ENCODE results near the gene CIB4.

Gene CIB4

DNA sequence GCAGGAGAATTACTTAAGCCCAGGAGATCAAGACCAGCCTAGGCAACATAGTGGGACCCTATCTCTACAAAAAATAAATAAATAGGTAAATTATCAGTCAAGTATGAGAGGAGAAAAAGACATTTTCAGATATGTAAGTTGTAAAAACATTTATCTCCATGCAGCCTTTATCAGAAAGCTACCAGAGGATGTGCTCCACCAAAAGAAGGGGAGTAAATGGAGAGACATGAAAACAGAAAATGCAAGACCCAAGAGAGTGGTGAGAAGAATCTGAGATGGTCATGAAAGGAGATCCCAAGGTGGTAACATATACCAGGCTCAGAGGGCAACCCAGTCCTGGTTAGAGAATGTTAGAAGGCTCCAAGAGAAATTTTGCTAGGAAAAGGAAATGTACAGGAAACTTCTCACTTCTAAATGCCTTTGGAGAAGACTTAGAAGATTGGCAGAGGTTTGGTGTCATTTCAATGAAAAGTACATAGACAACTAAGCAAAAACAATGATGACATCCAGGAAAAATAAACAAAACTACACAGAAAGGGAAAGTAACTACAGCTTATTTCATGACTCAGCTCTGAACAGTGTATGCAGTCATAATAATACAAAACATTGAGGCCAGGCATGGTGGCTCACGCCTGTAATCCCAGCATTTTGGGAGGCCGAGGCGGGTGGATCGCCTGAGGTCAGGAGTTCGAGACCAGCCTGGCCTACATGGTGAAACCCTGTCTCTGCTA lies 19.5 kb downstream of the CIB4 start:
- DNase-seq (ENCODE audit: low read depth): no peak

DNA sequence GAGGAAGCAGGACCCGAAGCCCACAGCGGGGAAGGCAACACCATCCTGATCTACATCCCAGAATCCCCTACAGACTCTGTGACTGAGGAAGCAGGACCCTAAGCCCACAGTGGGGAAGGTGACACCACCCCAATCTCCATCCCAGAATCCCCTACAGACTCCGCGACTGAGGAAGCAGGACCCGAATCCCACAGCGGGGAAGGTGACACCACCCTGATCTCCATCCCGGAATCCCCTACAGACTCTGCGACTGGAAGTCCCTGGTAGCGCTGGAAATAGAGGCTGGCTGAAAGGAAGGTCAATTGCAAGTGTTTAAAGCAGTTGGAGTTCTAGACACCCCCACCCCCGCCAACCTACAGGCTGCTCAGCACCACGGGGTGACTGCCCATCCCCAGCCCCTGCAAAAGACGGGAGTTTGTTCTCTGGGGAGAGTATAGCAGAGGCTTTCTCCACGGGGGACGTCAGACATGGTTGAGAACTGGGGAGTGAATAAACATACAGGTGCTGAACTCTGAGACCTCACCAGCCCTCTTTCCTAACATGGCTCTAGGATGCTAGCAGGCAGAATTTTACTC lies 21.0 kb downstream of the CIB4 start:
- no peak for DNase-seq (ENCODE audit: low read depth)

DNA sequence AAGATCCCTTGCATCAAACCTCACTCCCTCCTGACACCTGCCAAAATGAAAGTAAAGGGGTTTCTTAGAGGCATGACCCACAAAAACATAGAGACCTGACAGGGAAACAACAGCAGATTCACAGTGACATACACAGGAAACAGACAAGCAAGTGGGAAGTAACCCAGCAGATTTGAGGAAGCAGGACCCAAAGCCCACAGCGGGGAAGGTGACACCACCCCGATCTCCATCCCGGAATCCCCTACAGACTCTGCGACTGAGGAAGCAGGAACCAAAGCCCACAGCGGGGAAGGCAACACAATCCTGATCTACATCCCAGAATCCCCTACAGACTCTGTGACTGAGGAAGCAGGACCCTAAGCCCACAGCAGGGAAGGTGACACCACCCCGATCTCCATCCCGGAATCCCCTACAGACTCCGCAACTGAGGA lies 21.6 kb downstream of the CIB4 start:
- DNase-seq (ENCODE audit: low read depth): no peak

DNA sequence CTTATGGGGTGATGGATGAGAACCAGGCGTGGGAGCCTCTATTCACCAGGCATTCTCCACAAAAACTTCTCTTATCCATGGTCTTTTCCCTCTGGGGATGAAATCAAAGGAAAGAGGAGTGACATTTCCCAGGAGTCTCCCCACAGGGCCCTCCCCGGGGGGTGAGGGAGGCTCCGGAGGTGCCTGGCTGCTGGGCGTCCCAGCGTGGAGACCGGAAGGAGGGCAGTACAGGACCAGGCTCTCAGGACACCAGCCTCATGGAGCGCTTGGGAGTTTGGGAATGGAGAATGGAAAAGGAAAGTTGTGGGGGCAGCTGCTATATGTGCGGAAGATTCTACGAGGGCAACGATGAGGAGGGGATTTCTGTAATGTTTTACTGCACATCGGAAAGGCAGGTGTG lies 22.1 kb downstream of the CIB4 start:
- no peak for DNase-seq (ENCODE audit: low read depth)

DNA sequence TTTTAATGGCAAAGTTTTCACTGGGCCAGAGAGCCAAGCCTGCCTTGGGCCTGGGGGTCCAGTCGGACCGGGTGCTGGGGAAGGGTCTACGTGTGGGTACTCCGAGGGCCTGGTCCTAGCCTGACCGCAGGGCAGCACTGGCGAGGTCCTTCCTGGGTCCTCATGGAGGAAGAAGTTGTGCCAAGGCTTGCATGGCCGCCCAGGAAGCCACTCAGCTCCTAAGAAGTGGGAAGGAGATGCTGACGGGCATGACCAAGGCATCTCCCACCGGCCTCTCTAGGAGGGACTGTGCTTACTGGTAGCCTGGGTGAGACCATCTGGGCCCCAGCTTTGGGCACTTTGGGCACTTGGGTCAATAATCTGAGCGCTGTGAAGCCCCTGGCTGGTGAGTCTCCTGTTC lies 22.6 kb downstream of the CIB4 start:
- no peak for DNase-seq (ENCODE audit: low read depth)

DNA sequence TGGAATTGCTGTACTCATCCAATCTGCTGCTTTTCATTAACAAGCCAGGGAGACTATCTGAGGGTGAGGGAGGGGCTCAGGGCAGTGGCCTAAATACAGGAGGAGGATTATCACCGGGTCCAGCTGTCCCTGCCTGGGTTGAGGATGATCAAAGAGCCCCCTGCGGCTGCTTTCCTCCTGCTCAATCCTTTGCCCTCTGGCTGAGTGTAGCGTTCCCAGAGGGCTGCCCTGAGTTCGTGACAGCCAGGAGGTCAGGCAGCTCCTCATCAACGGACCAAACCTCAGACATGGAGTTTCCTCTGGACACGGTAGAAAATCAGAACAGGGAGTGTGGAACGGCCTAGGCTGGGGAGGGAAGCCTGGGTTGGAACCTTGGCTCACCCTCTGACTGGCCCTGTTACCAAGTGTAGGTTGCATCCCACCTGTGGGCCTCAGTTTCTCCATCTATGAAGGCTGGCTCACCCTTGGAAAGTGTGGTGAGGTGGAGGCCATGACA lies 23.5 kb downstream of the CIB4 start:
- no peak for DNase-seq (ENCODE audit: low read depth)

DNA sequence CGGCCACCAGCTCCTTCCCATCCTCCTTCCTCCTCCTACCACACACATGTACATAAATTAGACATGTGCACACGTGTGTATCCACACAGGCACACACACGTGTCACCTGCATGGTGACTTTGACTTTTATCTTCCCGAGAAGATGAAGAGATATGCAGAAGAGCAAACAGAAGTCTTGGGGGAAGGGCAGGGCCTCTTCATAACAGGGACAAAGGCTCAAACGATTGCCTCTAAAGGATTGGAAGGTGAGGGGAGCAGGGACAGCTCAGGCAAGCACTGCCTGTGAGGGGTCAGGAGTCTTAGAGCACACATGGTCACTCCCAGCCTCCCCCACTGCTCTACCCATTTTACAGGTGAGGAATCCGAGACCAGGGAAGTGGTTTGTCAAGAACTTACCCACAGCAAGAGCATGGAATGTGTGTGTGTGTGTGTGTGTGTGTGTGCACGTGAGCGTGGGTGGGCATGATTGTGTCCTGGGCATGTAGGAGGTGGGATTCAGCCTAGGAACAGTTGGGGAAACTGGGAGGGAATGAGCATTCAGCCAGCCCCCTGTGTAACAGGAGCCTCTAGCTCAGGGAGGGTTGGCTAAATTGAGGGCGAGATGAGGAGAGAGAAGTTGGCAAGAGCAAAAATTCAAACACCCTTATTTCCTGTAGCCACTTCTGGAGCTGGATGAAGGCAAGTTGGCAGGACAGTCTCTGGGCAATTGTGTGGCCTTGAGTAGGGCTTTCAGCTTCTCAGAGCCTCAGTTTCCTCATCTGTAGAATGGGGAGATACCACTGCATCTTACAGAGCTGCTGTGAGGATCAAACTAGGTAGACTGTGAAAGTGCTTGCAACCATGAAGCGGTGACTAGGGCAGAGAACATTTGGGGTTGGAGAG lies 24.2 kb downstream of the CIB4 start:
- DNase-seq (ENCODE audit: low read depth): no peak

DNA sequence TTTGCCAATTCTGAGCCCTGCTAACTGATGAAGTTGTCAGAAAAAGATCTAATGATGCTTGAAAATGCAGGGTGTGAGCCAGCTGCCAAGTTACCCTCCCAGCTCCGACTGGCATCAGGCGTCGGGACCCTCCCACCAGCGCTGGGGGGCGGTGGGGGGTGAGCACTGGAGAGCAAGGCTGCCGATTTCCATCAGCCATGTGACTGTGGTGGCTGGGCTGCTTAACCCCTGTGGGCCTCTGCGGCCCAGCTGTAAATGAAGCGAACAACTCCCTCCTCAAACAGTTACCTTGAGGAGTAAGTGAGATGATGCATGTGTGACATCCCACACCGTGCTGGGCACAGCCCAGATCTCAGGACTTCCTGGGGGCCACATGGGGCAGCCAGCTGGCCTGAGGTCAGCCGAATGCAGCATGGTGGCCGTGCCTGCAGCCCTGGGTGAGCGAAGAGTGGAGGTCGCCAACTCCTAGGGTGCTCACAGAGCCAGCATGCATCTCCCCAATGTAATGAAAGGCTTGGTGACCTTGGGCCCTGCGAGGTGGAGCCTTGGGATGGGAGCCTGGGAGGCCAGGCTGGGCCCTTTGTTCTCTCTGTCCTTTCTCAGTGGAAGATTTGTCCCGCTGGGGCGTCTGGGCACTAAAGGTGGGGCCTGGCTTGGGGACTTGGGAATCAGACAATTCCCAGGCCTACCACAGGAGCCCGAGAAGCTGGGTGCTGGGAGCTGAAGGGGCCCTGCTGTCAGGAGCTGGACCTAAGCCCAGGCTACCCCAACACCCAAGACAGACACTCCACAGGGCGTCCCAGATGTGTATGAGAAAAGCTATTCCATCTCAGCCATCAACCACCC lies 25.1 kb downstream of the CIB4 start:
- no peak for DNase-seq (ENCODE audit: low read depth)

DNA sequence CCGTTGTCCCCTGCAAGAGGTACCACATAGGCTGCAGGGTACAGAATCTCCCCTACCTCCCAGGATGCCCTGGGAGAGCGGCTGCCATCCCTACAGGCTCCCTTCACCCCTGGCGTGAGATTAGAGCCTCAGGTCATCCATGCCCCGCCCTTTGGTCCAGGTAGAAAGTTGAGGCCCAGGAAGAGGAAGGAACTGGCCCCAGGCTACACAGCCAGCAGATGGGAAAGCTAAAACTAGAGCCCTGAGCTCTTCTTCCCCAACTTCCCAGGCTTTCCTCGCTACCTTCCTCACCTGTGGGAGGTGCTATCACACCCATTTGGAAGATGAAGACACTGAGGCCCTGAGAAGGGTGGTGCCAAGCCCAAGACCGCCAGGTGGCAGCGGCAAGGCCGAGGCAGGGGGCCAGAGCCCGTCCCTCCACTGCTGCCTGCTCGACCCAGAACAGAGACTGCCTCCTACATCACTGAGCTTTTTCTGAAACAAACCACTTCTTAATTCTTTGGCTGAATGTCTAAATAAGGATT lies 25.8 kb downstream of the CIB4 start:
- no peak for DNase-seq (ENCODE audit: low read depth)

DNA sequence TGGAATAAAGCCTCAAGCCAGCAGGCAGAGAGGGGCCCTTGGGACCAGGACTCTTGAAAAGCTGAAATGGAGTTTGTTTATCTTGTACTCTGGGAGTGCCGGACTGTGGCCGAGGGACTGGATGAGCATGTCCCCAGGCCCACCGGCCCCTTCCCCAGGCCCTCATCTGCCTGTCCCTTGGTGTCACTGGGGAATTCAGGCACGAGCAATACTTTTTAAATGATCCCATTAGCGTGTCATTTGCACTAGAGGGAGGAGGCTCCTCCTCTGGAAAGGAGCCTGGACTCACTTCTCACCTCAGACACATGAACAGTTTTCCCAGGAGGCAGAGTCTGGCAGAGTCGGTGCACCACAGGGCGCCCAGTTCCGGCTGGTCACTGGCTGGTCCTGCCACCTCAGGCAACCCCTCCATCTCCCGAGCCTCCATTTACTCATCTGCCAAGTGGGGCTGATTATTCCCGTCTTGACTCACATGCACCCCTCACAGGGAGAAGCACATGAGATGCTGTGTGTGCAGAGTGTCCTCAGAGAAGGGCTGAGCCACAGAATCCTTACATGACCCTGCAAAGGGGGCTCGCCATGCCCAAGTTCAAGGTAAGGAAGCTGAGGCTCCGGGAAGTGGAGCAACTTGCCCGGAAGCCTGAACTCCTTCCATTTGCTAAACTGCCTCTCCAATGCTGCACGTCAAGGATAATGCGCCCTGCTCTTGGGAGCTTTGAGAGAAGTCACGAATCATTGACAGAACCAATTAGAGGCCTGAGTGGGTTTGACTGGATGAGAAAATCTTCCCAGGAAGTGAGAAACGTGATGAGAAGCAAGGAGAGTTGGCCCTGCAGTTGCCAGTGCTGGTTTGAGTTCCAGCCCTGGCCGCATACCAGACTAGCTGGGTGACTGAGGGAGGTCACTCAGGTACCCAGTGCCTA lies 26.7 kb downstream of the CIB4 start:
- DNase-seq (ENCODE audit: low read depth): no peak

DNA sequence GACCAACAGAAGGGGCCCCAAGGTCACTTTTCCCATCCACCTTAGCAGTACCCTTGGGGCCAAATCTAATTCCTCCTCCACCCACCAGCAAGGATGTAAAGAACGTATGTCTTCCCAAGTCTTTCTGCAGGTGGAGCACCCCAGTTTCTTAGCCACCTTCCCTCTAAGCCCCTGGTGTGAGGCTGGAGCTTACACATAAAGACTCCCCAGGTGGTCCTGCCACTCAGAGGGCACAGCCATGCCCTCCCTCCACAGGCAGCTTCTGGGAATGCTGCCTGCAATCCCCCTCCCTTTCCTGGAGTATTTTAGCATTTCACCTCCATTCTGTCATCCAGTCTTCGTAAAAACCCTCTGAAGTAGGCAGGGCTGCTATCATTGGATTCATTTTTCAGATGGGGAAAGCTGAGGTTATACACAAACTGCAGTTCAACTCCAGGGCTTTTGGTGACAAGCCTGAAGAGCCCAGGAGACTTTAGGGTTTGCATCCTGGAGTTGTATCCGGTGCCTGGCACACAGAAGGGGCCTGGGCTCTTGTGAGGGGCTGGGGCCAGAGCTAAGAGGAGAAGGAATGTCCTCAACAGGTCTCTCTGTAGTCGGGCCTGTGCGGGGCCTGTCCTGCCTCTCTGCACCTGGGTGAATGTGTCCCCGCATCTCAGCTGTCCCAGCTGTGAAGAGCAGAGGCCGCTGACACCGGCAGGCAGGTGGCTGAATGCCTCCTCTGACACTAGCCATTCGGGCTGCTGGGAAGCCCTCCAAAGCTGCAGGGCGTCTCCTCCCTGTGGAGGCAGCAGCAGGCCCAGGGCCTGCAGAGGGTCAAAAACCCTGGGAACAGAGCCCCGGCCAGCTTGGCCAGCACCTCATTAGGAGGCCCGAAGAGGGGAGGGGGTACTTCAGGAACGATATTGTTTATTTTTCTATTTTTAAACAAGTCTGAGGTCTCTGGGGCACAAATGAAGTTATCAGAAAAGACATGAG lies 27.6 kb downstream of the CIB4 start:
- DNase-seq (ENCODE audit: low read depth): no peak

DNA sequence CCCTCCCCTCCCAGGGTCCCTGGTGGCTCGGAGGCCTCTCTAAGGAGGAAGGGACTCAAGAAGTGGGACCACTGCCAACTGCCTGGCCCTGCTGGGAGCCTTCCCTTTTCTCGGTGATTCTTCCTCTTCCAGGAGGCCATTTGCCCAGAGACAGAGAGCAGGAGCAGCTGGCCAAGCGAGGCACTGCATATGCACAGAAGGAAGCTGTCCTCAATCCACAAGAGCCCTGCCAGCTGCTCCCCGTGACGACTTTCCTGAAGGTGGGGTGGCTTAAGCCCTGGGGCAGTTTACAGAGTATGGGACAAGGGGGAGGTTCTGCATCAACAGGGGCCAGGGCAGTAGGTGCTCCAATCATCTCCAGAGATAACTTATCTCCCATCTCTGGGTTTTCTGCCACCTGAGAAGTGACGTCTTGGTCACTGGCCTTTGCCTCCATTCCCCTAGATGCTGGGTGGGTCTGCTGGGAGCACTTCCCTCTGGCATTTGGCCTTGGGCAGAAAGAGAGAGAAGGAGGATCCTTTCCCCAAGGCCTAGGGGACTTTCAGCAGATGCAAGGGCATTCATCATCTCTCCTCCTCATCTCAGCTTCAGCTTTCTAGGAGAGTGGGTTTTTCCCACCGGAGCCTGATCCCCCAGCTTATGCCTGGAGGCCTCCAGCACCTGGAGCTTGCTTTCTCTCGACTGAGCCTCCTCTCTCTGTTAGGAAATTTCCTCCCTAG lies 28.5 kb downstream of the CIB4 start:
- no peak for DNase-seq (ENCODE audit: low read depth)

DNA sequence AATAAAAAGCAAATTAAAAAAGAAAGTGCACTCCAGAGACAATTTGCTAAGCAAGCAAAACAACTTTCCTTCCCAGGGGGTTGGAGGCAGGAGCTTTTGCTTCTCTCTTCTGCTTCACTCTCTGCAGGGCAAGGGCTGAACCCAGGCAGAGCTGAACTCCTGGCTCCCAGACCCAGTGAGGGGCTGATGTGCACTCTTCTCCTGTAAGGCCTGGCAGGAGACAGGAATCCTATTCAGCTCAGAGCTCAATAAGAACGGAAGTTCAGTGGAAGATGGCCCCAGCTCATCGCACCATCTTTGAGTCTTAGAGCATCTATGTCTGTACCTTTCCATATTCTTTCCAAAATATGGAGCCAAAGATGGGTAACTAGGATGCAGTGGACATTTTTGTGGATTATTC lies 29.1 kb downstream of the CIB4 start:
- DNase-seq (ENCODE audit: low read depth): no peak

DNA sequence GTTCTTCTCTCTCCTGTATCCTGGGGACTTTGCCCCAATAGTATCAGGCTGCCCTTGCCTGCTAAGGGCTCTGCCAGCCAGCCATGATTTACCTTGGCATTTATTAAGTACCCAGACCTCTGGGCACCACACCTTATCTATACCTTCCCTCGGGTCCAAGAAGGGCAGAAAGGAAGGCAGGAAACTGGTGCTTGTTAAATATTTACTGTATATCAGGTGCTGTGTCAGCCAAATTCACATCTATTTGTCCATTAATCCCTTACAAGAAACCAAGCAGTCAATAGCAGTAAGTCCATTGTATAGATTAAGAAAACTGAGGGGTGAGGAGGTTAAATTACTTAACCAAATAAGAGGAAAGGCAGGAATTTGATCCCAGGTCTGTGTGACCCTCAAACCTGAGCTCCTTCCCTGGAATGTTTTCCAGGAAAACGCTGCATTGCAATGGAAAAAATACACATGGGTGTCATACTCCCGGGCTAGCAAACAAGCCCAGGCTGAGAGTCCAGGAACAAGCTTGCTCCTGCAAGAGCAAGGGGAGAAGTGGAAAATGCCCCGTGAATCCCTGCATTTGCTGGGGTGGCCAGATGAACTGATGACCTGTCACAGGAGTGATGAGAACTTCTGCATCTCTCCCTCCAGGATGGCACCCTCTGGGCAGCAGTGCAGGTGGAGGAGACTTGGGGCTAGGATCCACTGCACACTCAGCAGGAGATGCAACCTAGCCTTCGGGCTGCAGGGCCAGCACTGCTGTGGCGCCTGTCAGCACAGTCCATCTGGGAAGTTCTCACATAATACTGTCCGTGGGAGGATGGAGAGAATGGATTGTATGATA lies 30.4 kb downstream of the CIB4 start:
- no peak for DNase-seq (ENCODE audit: low read depth)

DNA sequence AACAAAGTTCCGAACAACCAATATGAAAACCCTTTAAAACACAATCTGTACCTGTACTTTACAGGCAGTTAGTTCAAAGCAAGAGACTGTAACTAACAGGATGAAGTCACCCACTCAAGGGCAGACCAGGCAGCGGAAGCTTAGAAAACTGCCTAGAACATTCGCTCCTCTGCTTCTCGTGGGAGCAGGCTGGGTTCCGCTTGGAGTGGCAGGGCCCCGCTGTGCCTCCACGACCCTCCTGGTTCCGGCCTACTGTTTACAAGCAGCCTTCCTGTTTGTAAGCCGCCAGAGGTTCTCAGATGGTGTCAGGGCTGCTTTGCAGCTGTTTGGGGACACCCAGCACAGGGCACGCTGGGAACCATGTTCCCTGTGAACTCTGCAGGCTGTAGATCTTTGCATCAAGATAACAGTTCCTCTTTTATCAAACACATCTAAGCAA lies 31.3 kb downstream of the CIB4 start:
- no peak for DNase-seq (ENCODE audit: low read depth)

DNA sequence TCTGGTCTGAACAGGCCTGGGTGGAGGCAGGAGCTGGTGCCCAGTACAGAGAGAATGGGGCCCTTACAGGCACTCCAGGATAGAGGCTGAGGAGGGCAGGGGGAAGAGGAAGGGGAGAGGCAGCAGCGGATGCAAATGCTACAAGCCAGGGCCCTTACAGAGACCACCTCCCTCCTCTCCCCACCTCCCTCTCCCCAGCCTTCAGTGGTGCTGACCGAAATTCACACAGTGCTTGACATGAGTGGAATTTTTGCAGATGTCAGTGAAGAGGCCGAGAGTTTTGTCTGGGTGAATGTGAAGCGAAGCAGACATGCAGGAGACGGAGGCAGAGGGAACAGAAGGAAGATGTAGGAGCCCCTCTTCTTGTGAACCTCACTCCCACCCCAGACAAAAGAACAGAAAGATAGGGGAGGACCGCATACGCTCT lies 31.9 kb downstream of the CIB4 start:
- no peak for DNase-seq (ENCODE audit: low read depth)

DNA sequence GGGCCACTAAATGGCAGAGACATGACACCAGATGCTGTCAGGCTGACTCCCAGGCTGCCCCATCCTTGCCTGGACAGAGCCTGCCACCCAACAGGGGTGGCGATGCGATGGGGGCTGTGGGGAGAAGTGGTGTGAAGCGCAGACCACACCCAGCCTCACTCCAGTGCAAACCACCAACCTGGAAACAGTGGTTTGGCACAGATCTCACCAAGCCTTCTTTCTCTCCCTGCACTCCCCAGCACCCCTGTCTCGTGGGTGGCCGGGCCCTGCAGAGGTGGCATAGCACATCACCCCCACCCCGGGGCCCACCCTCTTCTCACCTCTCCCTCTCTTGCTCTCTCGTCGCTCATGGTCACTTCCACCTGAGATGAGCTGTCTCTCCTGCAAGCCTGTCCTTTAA lies 32.6 kb downstream of the CIB4 start:
- no peak for DNase-seq (ENCODE audit: low read depth)

DNA sequence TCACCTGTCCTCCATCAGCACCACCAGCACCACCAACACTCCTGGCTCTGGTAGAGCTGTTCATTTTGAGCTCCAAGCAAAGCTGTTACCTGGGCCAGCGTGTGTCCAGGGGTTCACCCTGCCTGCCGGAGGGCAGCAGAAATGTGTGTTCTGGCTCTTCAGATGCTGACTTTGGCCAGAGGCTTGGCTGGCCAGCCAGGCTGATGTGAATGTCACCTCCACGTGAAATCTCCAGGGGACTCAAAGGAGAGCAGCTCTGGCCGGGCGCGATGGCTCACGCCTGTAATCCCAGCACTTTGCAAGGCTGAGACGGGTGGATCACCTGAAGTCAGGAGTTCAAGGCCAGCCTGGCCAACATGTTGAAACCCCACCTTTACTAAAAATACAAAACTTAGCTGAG lies 33.5 kb downstream of the CIB4 start:
- no peak for DNase-seq (ENCODE audit: low read depth)
